Keratinocyte (primary cell): ENCODE data around the gene ARAF. TPM values are rescaled to one million over a fixed set of nuclear protein-coding genes. Genes with fewer than 3 reads are reported as not detected.

ENCODE experiments used
- DNase-seq: peaks from one replicate; pipeline ENCODE4 v3.0.0-alpha.2; 2011; ENCODE audit warnings: low read depth, missing footprints, low spot score
- FAIRE-seq: peaks from 2 replicates; lab custom pipeline; 2011; peaks lifted over from hg19 to GRCh38; lab: Jason Lieb, UNC
- H2AFZ ChIP-seq: 2 replicates; pipeline ENCODE4 v1.6.0; 2012; ENCODE audit warnings: low read length, control low read depth, inconsistent platforms; ENCODE audit not compliant: control insufficient read depth
- H3K27ac ChIP-seq: 2 replicates; pipeline ENCODE4 v1.5.1; 2011; ENCODE audit warnings: low read length; ENCODE audit not compliant: control insufficient read depth, insufficient read depth
- H3K27me3 ChIP-seq: 3 replicates; pipeline ENCODE4 v1.6.0; 2011; ENCODE audit warnings: low read length; ENCODE audit not compliant: control insufficient read depth, insufficient read depth; ENCODE audit errors: extremely low read depth
- H3K36me3 ChIP-seq, 2 experiments: 2 replicates in 1 of 2; 3 replicates in 1 of 2; pipeline ENCODE4 v1.5.1; 2011; ENCODE audit warnings: low read length in 2 of 2, mild to moderate bottlenecking in 1 of 2; ENCODE audit not compliant: control insufficient read depth in 2 of 2, insufficient read depth in 2 of 2; ENCODE audit errors: extremely low read depth in 1 of 2
- H3K4me1 ChIP-seq: 3 replicates; pipeline ENCODE4 v1.5.1; 2011; ENCODE audit warnings: low read length; ENCODE audit not compliant: control insufficient read depth, insufficient read depth; ENCODE audit errors: extremely low read depth
- H3K4me2 ChIP-seq: 3 replicates; pipeline ENCODE4 v1.6.0; 2011; ENCODE audit warnings: low read depth, low read length; ENCODE audit not compliant: control insufficient read depth, insufficient read depth; ENCODE audit errors: extremely low read depth
- H3K4me3 ChIP-seq, 3 experiments: fragments of 200-600 bp in 1 of 3; sonication (generic) in 1 of 3; 2 replicates in 2 of 3; 3 replicates in 1 of 3; pipeline ENCODE4 v1.5.1; 2011 to 2016; ENCODE audit warnings: low read length in 3 of 3, mild to moderate bottlenecking in 3 of 3, control low read depth in 2 of 3, inconsistent platforms in 1 of 3, low read depth in 1 of 3, mixed read lengths in 1 of 3, mixed run types in 1 of 3, moderate library complexity in 1 of 3; ENCODE audit not compliant: control insufficient read depth in 2 of 3, insufficient read depth in 2 of 3; ENCODE audit errors: extremely low read depth in 1 of 3
- H3K79me2 ChIP-seq: 2 replicates; pipeline ENCODE4 v1.6.0; 2012; ENCODE audit warnings: low read length; ENCODE audit not compliant: control insufficient read depth, insufficient read depth
- H3K9ac ChIP-seq: 3 replicates; pipeline ENCODE4 v1.6.0; 2011; ENCODE audit warnings: low read length; ENCODE audit not compliant: control insufficient read depth, insufficient read depth; ENCODE audit errors: extremely low read depth
- H3K9me1 ChIP-seq: 3 replicates; pipeline ENCODE4 v1.6.0; 2011; ENCODE audit warnings: low read length; ENCODE audit not compliant: control insufficient read depth, insufficient read depth; ENCODE audit errors: extremely low read depth
- H3K9me3 ChIP-seq: 2 replicates; pipeline ENCODE4 v1.5.1; 2012; ENCODE audit warnings: low read depth, low read length; ENCODE audit not compliant: control insufficient read depth
- H4K20me1 ChIP-seq: 3 replicates; pipeline ENCODE4 v1.6.0; 2011; ENCODE audit warnings: low read length; ENCODE audit not compliant: control insufficient read depth, insufficient read depth; ENCODE audit errors: extremely low read depth
- EZH2 ChIP-seq: IDR thresholded peaks from one replicate; pipeline ENCODE4 v1.6.1; 2012; ENCODE audit warnings: inconsistent platforms, mild to moderate bottlenecking, low read length, moderate library complexity
- dilution Hi-C: fragments of 300-500 bp; cut with MboI; formaldehyde crosslinking; loops from one replicate; pipeline ENCODE4 v1.7.0; 2020; ENCODE audit warnings: low sequenced_read_pairs; ENCODE audit not compliant: extremely low pct_ligation_motif_present
- polyA plus RNA-seq, 5 experiments: library from polyadenylated mRNA; depleted of rRNA in 3 of 5; stranded (reverse) in 3 of 5; stranded (forward) in 1 of 5; unstranded in 1 of 5; fragments of >200 nt; gene quantifications; 1 replicate in 1 of 5; 2 replicates in 3 of 5; 3 replicates in 1 of 5; pipeline versions ENCODE4 v1.2.1 to v1.2.3, GENCODE V29; 2011 to 2012; ENCODE audit warnings: missing spikeins in 2 of 5, low read depth in 1 of 5, low replicate concordance in 1 of 5
- TF ChIP-seq, protein P1 (sequence below), 3 experiments: IDR thresholded peaks in 1 of 3; conservative IDR thresholded peaks in 1 of 3; optimal IDR thresholded peaks in 1 of 3; 2 replicates in 2 of 3; 3 replicates in 1 of 3; pipeline versions ENCODE3 to v1.5.1; 2011; ENCODE audit warnings: low read length in 3 of 3, mild to moderate bottlenecking in 3 of 3, moderate library complexity in 2 of 3, control low read depth in 1 of 3, inconsistent platforms in 1 of 3; ENCODE audit not compliant: insufficient read depth in 2 of 3; ENCODE audit errors: extremely low read depth in 1 of 3

ARAF gene
- polyA plus RNA-seq, 1 donor (not counting 4 experiments of a cell fraction or from before 2014, with no cell fraction given): 21.3 TPM

DNA sequence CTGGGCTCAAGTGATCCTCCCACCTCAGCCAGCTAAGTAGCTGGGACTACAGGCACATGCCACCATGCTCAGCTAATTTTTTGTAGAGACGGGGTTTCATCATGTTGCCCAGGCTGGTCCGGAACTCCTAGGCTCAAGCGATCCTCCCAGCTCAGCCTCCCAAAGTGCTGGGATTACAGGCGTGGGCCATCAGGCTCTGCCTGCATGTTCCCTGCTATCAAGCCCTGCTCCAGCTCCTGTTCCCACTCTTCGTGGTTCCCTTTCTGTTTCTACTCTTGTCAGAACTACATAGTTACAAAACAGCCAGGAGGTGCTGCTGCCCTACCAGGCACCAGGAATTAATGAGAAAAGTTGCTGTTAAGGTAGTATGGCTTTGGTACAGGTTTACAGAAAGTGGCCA lies 30.0 kb downstream of the ARAF start:
- Histone ChIP-seq H3K27ac (no peak overlapping the region), H3K4me1 (peaks cover 5% of the 10 kb centered on the region), H3K9me3 (no peaks in the 10 kb centered on the region), H3K9me1 (no peaks in the 10 kb centered on the region), H3K4me2 (no peak overlapping the region), H2AFZ (no peak overlapping the region), H3K4me3 (no peak overlapping the region), H3K36me3 (no peaks in the 10 kb centered on the region), H3K9ac (no peak overlapping the region), H3K79me2 (no peaks in the 10 kb centered on the region), H3K27me3 (no peaks in the 10 kb centered on the region), H4K20me1 (no peaks in the 10 kb centered on the region)
- no peak for FAIRE-seq
- dilution Hi-C loops: no loop called here
- TF ChIP-seq EZH2: no peak
- TF ChIP-seq, protein P1, sequence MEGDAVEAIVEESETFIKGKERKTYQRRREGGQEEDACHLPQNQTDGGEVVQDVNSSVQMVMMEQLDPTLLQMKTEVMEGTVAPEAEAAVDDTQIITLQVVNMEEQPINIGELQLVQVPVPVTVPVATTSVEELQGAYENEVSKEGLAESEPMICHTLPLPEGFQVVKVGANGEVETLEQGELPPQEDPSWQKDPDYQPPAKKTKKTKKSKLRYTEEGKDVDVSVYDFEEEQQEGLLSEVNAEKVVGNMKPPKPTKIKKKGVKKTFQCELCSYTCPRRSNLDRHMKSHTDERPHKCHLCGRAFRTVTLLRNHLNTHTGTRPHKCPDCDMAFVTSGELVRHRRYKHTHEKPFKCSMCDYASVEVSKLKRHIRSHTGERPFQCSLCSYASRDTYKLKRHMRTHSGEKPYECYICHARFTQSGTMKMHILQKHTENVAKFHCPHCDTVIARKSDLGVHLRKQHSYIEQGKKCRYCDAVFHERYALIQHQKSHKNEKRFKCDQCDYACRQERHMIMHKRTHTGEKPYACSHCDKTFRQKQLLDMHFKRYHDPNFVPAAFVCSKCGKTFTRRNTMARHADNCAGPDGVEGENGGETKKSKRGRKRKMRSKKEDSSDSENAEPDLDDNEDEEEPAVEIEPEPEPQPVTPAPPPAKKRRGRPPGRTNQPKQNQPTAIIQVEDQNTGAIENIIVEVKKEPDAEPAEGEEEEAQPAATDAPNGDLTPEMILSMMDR (optimal IDR thresholded peaks at IDR 0.05 in 1 of 3, IDR thresholded peaks at IDR 0.05 in 1 of 3, conservative IDR thresholded peaks at IDR 0.05 in 1 of 3; ENCODE audit: extremely low read depth in 1 of 3, insufficient read depth in 2 of 3, low read length in 3 of 3): no peak
- DNase-seq: no peak

DNA sequence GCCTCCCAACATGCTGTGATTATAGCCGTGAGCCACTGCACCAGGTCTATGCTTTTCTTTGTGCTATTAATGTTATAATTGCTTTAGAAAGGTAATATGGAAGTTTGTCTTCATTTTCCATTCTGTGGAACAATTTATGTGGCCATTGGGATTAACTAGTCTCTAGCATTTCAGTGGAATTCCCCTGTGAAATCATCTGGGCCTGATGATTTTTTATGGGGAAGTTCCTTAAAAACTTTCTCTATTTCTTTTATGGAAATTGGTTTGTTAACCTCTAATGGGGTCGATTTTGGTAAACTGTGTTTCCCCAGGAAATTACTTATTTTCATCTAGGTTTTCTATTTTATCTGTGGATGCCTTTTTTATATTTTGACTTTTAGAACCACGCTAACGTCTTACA lies 32.5 kb downstream of the ARAF start:
- no peaks in the 10 kb centered on the region for H3K9me3 ChIP-seq
- no peak for DNase-seq
- H3K4me3 ChIP-seq: no peak overlapping the region
- H3K9me1 ChIP-seq: no peaks in the 10 kb centered on the region
- no peak overlapping the region for H3K4me2 ChIP-seq
- H2AFZ ChIP-seq: no peak overlapping the region
- no peaks in the 10 kb centered on the region for H3K36me3 ChIP-seq
- no peaks in the 10 kb centered on the region for H3K27me3 ChIP-seq
- H4K20me1 ChIP-seq: no peaks in the 10 kb centered on the region
- peaks cover 6% of the 10 kb centered on the region for H3K4me1 ChIP-seq
- H3K27ac ChIP-seq: no peak overlapping the region
- H3K79me2 ChIP-seq: no peaks in the 10 kb centered on the region
- no peak overlapping the region for H3K9ac ChIP-seq
- dilution Hi-C loops: no loop called here
- TF ChIP-seq EZH2: no peak
- TF ChIP-seq, protein P1 (optimal IDR thresholded peaks at IDR 0.05 in 1 of 3, IDR thresholded peaks at IDR 0.05 in 1 of 3, conservative IDR thresholded peaks at IDR 0.05 in 1 of 3; ENCODE audit: extremely low read depth in 1 of 3, insufficient read depth in 2 of 3, low read length in 3 of 3): no peak
- no peak for FAIRE-seq
